Measurements from ENCODE around the gene VASP. TPM values are rescaled to one million over a fixed set of nuclear protein-coding genes. Genes with fewer than 3 reads are reported as not detected.

The VASP gene
- total and polyA plus RNA-seq, 2 of the 4 experiments (the other 2 are of a cell fraction): 61.1 to 88.8 TPM

DNA sequence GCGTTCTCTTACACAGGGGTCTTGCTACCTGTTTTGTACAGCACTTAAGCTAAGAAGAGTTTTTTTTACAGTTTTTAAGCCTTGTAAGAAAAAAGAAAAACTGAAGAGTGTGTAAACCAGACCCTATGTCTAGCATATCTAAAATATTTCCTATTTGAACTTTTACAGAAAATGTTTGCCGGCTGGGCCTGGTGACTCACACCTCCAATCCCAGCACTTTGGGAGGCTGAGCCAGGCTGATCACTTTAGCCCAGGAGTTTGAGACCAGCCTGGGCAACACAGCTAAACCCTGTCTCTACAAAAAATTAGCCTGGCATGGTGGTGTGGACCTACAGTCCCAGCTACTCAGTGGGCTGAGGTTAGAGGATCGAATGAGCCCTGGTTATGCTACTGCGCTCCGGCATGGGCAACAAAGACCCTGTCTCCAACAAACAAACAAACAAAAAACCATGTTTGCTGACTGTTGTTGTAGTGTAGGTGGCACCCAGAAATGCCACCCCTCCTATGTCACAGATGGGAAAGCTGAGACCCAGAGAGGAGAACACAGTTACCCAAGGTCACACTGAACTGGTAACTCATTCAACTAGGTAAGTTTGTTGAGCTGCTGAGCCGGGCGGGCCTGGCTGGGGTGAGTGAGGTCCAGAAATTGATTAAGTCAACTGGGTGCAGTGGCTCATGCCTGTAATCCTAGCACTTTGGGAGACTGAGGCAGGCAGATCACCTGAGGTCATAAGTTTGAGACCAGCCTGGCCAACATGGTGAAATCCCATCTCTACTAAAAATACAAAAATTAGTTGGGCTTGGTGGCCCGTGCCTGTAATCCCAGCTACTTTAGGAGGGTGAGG, 1.9 kb upstream of the VASP start:
- peak; percentile 58 for DNase-seq
- H3K14ac ChIP-seq (replicated peaks; ENCODE audit: low read depth, low read length): peak overlapping the region; percentile 33
- WGBS, 2 experiments (ENCODE audit: extremely low coverage in 2 of 2, insufficient read length in 1 of 2): no CpG with 5 or more reads among the region's 8 CpGs
- peak overlapping the region; percentile 76; the same call in 1 of the 2 replicates for H2BK120ac ChIP-seq (ENCODE audit: low read depth, low read length)
- peak overlapping the region; percentile 32; the same call in 1 of the 2 replicates for H4K5ac ChIP-seq (ENCODE audit: low read depth, low read length)
- peak overlapping the region; percentile 82; the same call in 1 of the 2 replicates for H3K23ac ChIP-seq (ENCODE audit: low read depth, low read length)
- H3K36me3 ChIP-seq (ENCODE audit: control insufficient read depth, insufficient read depth, low read length): peaks cover under 1% of the 10 kb centered on the region; the same call in 1 of the 2 replicates
- H3K4me2 ChIP-seq (ENCODE audit: low read depth, low read length): 0 out of 2 replicates have a peak overlapping the region, but pooled peaks have one; percentile 0
- peak overlapping the region; percentile 93; the same call in 2 of the 3 replicates for H2BK15ac ChIP-seq (ENCODE audit: low read depth, low read length)
- peak overlapping the region; percentile 39; the same call in 1 of the 2 replicates for H3K18ac ChIP-seq (ENCODE audit: low read depth, low read length)
- H2AFZ ChIP-seq (replicated peaks; ENCODE audit: low read length, poor library complexity): peak overlapping the region; percentile 82
- peak overlapping the region; percentile 100 for H2AK5ac ChIP-seq (ENCODE audit: low read depth, low read length)
- no peaks in the 10 kb centered on the region for H3K9me3 ChIP-seq (ENCODE audit: control insufficient read depth, insufficient read depth, low read length)
- peak overlapping the region; percentile 81; the same call in 1 of the 2 replicates for H2BK20ac ChIP-seq (ENCODE audit: low read depth, low read length)
- peaks cover 15% of the 10 kb centered on the region for H4K20me1 ChIP-seq (ENCODE audit: insufficient read depth, low read length)
- 0 out of 2 replicates have a peak, but pooled peaks have one; percentile 2 for ATAC-seq (ENCODE audit: low read depth)
- peaks cover 12% of the 10 kb centered on the region for H3K9me1 ChIP-seq (ENCODE audit: insufficient read depth, low read length)
- H4K91ac ChIP-seq (ENCODE audit: insufficient read depth, low read depth, low read length): peak overlapping the region; percentile 62; the same call in 1 of the 2 replicates
- peaks cover 11% of the 10 kb centered on the region for H3K4me1 ChIP-seq (ENCODE audit: control insufficient read depth, insufficient read depth, low read length)
- no TSS peak for BruUV-seq (replicated peaks)
- no peak overlapping the region for H3K56ac ChIP-seq (ENCODE audit: extremely low read depth, insufficient read depth, low read length)
- peak overlapping the region; percentile 79 for H2AK9ac ChIP-seq (replicated peaks; ENCODE audit: low read depth, low read length, poor library complexity)
- no peak for TF ChIP-seq POLR2A (IDR thresholded peaks at IDR 0.05; ENCODE audit: low read depth, low read length)
- no peak for TF ChIP-seq MAZ (IDR thresholded peaks at IDR 0.05; ENCODE audit: borderline replicate concordance, low read depth, low read length)
- peak; percentile 52; the same call in 1 of the 2 replicates for TF ChIP-seq FOS (IDR thresholded peaks at IDR 0.05; ENCODE audit: low read depth, low read length)
- H3K9ac ChIP-seq (ENCODE audit: low read depth, low read length): peak overlapping the region; percentile 29; the same call in 1 of the 2 replicates
- ChIA-PET CTCF (interaction anchor here (0.7 to 1.5 kb wide), 3 partner anchors 20 to 871 kb away, joined by 3 to 5 read pairs (median 3); no protein-coding TSS in a partner anchor), POLR2A (ENCODE audit: unreplicated experiment) (no interaction called here)
- dilution Hi-C loops (cut with HindIII; ENCODE audit: low sequenced_read_pairs, unreplicated experiment): no loop called here
- peaks cover 0 to 38% of the 10 kb centered on the region in 2 experiments; a peak in 2 of 4 replicates for H3K79me1 ChIP-seq (ENCODE audit: low read depth in 1 of 2, low read length in 2 of 2)
- H2BK5ac ChIP-seq (ENCODE audit: low read depth, low read length, poor library complexity, severe bottlenecking): peak overlapping the region; percentile 59
- no peaks in the 10 kb centered on the region for H3K27me3 ChIP-seq (ENCODE audit: control insufficient read depth, insufficient read depth, low read length)
- intact Hi-C loops (cut with micrococcal nuclease): loop anchor here (5.0 kb wide), 2 partner anchors 137 to 187 kb away; partner anchors contain the start of genes QPCTL and SNRPD2
- in situ Hi-C loops (cut with MboI; ENCODE audit: low sequenced_read_pairs): no loop called here
- H4K8ac ChIP-seq (ENCODE audit: low read depth in 2 of 2, low read length in 2 of 2): peak overlapping the region; percentile 67 to 76; a peak in 3 of 4 replicates
- H3K4me3 ChIP-seq (ENCODE audit: insufficient read depth, low read depth, low read length): no peak overlapping the region
- H3K4ac ChIP-seq (ENCODE audit: low read depth, low read length): peak overlapping the region; percentile 77
- H3K27ac ChIP-seq (ENCODE audit: insufficient read depth, low read length): peak overlapping the region; percentile 81

Measured in IMR-90 (cell line).